HT1080 (cell line): Measurements from ENCODE around the gene CYSTM1. TPM values are rescaled to one million over a fixed set of nuclear protein-coding genes. Genes with fewer than 3 reads are reported as not detected.
A peak's percentile ranks its signal among the peaks of the same experiment; 100 is the strongest.

Experiments
- DNase-seq: peaks from one replicate; pipeline ENCODE4 v3.0.0-alpha.2; 2015; ENCODE audit warnings: low read depth
- total RNA-seq: library from RNA; depleted of rRNA; stranded (reverse); fragments of >200 nt; shearing (Covaris generic); gene quantifications from 2 replicates; pipeline ENCODE4 v1.2.3, GENCODE V29; 2014

CYSTM1 gene
- total RNA-seq, 1 experiment from 2014 or later: 40.3 TPM

DNA sequence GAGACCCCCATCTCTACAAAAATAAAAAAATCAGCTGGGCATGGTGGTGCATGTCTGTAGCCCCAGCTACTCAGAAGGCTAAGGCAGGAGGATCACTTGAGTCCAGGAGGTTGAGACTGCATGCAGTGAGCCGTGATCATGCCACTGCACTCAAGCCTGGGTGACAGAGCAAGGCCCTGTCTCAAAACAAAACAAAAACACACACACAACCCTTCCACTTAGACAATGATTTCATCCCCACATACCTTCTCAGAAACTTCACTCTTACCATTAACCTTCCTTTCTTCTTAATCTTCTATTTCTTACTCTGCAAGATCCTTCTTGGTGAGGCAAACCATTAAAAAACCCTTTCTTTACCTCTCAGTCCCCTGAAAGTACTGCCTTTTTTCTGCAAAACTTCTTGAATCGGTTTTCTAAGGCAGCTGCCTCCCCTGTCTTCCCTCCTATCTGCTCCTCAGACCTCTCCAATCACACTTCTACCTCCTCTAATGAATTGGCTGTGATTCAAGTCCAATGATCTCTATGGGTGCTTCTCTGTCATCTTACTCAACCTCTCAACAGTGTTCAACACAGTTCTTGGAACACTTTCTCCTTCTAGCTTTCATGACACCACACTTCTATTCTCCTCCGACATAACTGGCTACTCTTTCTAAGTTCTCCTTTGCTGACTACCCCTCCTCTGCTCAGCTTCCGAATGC, 80.6 kb downstream of the CYSTM1 start:
- DNase-seq: no peak

DNA sequence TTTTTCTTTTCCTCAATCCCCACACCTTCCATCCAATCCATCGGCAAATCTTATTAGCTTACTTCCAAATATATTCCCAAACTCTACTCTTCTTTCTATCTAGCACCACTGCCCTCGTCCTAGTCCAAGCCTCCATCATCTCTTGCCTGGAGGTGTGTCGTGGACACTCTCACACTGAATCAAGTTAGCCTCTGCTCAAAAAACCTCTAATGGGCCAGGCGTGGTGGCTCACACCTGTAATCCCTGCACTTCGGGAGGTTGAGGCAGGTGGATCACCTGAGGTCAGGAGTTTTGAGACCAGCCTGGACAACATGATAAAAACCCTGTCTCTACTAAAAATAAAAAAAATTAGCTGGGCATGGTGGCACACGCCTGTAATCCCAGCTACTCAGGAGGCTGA, 81.7 kb downstream of the CYSTM1 start:
- DNase-seq: no peak

DNA sequence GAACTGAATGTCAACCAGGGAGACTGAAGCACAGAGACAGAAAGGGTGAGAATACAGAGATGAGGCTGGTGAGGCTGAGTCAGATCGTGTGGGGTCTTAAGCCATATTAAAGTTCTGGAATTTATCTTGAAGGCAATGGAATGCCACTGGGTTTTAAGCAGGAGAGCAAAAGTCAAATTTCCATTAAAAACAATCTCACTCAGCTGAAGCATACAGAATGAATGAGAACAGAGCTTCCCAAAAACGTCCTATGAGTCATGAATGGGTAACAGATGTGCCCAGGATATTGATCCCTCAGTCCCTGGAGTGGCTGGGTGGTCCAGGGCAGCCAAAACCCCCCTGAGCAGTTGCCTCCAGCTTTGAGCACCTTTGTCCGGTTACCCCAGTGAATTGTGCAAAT, 83.0 kb downstream of the CYSTM1 start:
- DNase-seq: no peak

- DNase-seq: no peak
Measured at GRCh38 chr5:140258873-140259272, 83.9 kb downstream of the CYSTM1 start.

- DNase-seq: no peak
Measured at GRCh38 chr5:140259500-140259899, 84.5 kb downstream of the CYSTM1 start.

GRCh38 chr5:140260089-140260656, 85.2 kb downstream of the CYSTM1 start:
- DNase-seq: no peak

- DNase-seq: peak; percentile 88
Measured at GRCh38 chr5:140261403-140262171, 86.6 kb downstream of the CYSTM1 start.

- DNase-seq: no peak
Measured at GRCh38 chr5:140262221-140262620, 87.2 kb downstream of the CYSTM1 start.

DNA sequence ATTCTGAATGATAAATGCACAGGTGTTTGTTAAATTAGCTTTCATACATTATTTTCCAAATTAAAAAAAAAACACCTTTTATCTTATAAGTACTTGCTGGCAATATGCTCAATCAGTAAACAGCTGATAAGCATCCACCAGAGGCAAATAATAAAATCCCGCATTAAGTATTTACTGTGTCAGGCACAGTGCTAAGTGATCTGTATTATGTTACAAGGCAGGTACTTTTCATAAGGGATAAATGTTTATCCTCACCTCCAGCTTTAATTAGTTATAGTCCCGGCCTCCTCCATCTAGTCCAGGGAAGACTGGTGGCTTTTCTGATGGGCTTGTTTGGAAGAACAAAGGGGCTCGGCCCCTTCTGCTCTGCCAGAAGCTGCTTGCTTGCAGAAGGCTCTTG, 87.9 kb downstream of the CYSTM1 start:
- DNase-seq: no peak

GRCh38 chr5:140265845-140266244, 90.9 kb downstream of the CYSTM1 start:
- no peak for DNase-seq

DNA sequence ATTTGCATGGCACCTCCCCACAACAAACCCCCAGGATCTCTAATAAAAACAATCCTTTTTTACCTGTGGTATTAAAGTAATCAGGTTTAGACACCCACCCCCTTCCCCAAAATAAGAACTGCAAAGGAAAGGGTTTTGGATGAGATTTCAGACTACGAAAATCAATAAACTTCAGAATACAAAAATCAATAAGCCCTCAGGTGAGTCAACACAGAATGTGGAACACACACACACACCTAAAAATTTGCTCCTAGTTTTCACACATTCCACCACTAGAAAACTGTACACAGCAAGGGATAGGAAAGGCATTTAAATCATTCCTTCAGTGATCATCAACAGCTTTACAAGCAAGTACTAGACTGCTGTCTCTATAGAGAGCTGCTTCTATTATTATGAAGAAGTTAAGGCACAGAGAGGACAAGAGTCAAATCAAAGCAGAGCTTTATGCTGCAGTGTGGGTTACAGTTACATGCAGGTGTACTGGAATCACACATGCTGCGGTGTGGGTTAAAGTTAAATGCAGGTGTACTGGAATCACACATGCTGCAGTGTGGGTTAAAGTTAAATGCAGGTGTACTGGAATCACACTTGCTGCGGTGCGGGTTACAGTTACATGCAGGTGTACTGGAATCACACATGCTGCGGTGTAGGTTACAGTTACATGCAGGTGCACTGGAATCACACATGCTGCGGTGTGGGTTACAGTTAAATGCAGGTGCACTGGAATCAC, 91.6 kb downstream of the CYSTM1 start:
- DNase-seq: no peak

GRCh38 chr5:140267201-140267540, 92.2 kb downstream of the CYSTM1 start:
- DNase-seq: no peak

DNA sequence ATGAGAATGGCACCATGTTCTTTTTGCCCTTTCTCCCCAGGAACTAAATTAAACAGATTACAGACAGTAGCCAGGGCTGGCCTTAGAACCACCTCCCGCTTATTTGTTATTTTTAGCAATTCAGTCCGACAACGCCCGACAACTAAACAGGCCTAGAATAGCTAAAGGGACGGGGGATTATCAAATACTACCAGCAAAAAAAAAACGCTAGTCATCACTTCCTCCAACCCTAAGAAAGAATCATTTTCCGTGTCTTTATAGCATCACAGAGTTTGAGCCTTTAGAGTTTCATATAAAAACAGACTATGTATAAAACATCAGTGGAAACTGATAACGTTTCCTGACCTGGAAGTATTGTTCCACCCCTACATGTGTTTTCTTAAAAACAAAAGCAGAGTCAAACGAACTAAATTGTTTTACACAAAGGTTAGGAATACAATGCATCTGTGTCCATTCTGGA, 92.6 kb downstream of the CYSTM1 start:
- no peak for DNase-seq

- no peak for DNase-seq
Measured at GRCh38 chr5:140270008-140270407, 95.0 kb downstream of the CYSTM1 start.

- DNase-seq: no peak
Measured at GRCh38 chr5:140273401-140273877, 98.5 kb downstream of the CYSTM1 start.

DNA sequence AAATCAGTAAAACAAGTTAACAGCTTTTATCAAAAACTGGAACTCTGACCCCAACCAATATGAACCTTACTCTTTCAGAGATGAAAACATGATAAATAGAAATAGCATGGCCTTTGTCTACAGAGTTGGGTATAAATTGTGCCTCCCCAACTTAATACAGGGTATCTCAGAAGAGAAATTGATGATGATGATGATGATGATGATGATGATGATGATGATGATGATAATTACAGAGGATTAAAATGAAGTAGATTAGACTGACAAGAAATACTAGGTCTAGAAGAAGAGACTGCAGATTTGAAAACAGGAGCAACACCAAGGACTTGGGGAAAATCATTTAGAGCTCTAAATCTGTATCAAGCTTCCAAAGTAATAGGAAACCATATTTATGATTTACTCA, 100.8 kb downstream of the CYSTM1 start:
- no peak for DNase-seq

GRCh38 chr5:140282266-140282665, 107.3 kb downstream of the CYSTM1 start:
- no peak for DNase-seq

- DNase-seq: no peak
Measured at GRCh38 chr5:140284013-140284412, 109.0 kb downstream of the CYSTM1 start.

DNA sequence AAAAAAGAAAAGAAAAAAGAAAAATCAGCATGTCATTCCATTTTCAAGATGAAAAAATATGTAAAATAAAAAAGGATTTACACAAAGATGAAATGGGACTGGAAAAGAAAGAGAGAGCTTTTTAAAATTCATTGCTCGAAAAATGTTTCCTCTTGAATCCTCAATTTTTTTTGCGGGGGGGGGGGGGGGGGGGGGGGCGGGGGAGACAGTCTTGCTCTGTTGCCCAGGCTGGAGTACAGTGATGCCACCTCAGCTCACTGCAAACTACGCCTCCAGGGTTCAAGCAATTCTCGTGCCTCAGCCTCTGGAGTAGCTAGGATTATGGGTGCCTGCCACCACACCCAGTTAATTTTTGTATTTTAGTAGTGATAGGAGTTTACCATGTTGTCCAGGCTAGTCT, 111.4 kb downstream of the CYSTM1 start:
- no peak for DNase-seq

- no peak for DNase-seq
Measured at GRCh38 chr5:140287801-140288521, 113.0 kb downstream of the CYSTM1 start.
